Right renal pelvis (tissue), 4 donors: Measurements from ENCODE around the gene DACT3. TPM values are rescaled to one million over a fixed set of nuclear protein-coding genes. Genes with fewer than 3 reads are reported as not detected.

Source experiments
- DNase-seq, 4 donors: peaks; one replicate each; pipeline ENCODE4 v3.0.0-alpha.2; 2013; ENCODE audit warnings: low read depth in 4 of 4, low spot score in 3 of 4, missing footprints in 1 of 4
- polyA plus RNA-seq, 4 donors: library from polyadenylated mRNA; unstranded; fragments of 120-200 nt; gene quantifications; one replicate each; pipeline ENCODE4 v1.2.1, GENCODE V29; 2013; ENCODE audit not compliant: insufficient read length in 4 of 4

Gene DACT3
- polyA plus RNA-seq, 4 donors, result 24.2 to 29.1 (median 27.5) TPM

GRCh38 chr19:46614114-46614722, 46.8 kb downstream of the DACT3 start:
- DNase-seq, result peak in 2 of 4 donors; percentile 73 to 78

- DNase-seq, result no peak
These were observed 47.5 kb downstream of the DACT3 start for GRCh38 chr19:46613525-46613924.

- DNase-seq, result no peak
These were observed 49.2 kb downstream of the DACT3 start for GRCh38 chr19:46611776-46612175.

GRCh38 chr19:46610851-46611770, 49.9 kb downstream of the DACT3 start:
- no peak for DNase-seq

GRCh38 chr19:46610413-46610775, 50.6 kb downstream of the DACT3 start:
- DNase-seq, result no peak

- DNase-seq, result no peak
These were observed 51.2 kb downstream of the DACT3 start for GRCh38 chr19:46609511-46610412.

- no peak for DNase-seq
These were observed 52.2 kb downstream of the DACT3 start for GRCh38 chr19:46608581-46609345.

GRCh38 chr19:46608178-46608577, 52.8 kb downstream of the DACT3 start:
- DNase-seq, result no peak

- no peak for DNase-seq
These were observed 53.5 kb downstream of the DACT3 start for GRCh38 chr19:46607448-46607841.

GRCh38 chr19:46606681-46607447, 54.1 kb downstream of the DACT3 start:
- DNase-seq, result no peak

GRCh38 chr19:46606019-46606418, 55.0 kb downstream of the DACT3 start:
- no peak for DNase-seq

GRCh38 chr19:46605356-46605821, 55.6 kb downstream of the DACT3 start:
- no peak for DNase-seq

- no peak for DNase-seq
These were observed 56.1 kb downstream of the DACT3 start for GRCh38 chr19:46604781-46605355.

- DNase-seq, result no peak
These were observed 57.2 kb downstream of the DACT3 start for GRCh38 chr19:46603752-46604231.

GRCh38 chr19:46603195-46603637, 57.8 kb downstream of the DACT3 start:
- no peak for DNase-seq

- no peak for DNase-seq
These were observed 58.4 kb downstream of the DACT3 start for GRCh38 chr19:46602392-46603194.

GRCh38 chr19:46601318-46602224, 59.4 kb downstream of the DACT3 start, which contains the start of gene CALM3:
CALM3 (plus strand) TSS chr19:46601330; CDS start chr19:46601435, 105 bp downstream.
- DNase-seq, result no peak
